Retinal pigment epithelial cell (primary cell): ENCODE measurements around the gene NOP16.

Source experiments
- DNase-seq: peaks from one replicate; pipeline ENCODE4 v3.0.0-alpha.2; 2010; ENCODE audit warnings: low read depth
- H3K4me3 ChIP-seq: 2 replicates; pipeline ENCODE4 v1.5.1; 2011; ENCODE audit warnings: mild to moderate bottlenecking, low read length, control low read depth, moderate library complexity
- CTCF ChIP-seq: conservative IDR thresholded peaks from 2 replicates; pipeline ENCODE4 v1.5.1; 2011; ENCODE audit warnings: low read depth, low read length, control low read depth, inconsistent platforms

The NOP16 gene

GRCh38 chr5:176356179-176356566, 32.2 kb downstream of the NOP16 start:
- DNase-seq: no peak
- H3K4me3 ChIP-seq: no peak overlapping the region
- no peak for TF ChIP-seq CTCF

GRCh38 chr5:176355400-176356178, 32.8 kb downstream of the NOP16 start:
- peak; percentile 18 for TF ChIP-seq CTCF
- DNase-seq: no peak
- H3K4me3 ChIP-seq: no peak overlapping the region

- no peak for TF ChIP-seq CTCF
- no peak overlapping the region for H3K4me3 ChIP-seq
- no peak for DNase-seq
These were observed 34.9 kb downstream of the NOP16 start for GRCh38 chr5:176353533-176353932.

GRCh38 chr5:176352116-176352878, 36.1 kb downstream of the NOP16 start:
- TF ChIP-seq CTCF: no peak
- H3K4me3 ChIP-seq: no peak overlapping the region
- DNase-seq: no peak

GRCh38 chr5:176350416-176350815, 38.0 kb downstream of the NOP16 start:
- H3K4me3 ChIP-seq: no peak overlapping the region
- TF ChIP-seq CTCF: no peak

GRCh38 chr5:176342766-176343458, 45.5 kb downstream of the NOP16 start:
- DNase-seq: no peak
- TF ChIP-seq CTCF: no peak
- no peak overlapping the region for H3K4me3 ChIP-seq

More at GRCh38 chr5:176350416-176350815, 38.0 kb downstream of the NOP16 start:
- no peak for DNase-seq
